Fibroblast of pulmonary artery (primary cell): ENCODE measurements around the gene FKBP11.

Experiments used
- DNase-seq: peaks from one replicate; pipeline ENCODE4 v3.0.0-alpha.2; 2010; ENCODE audit warnings: low read depth
- H3K4me3 ChIP-seq: replicated peaks from 2 replicates; pipeline ENCODE4 v1.5.1; 2011; ENCODE audit warnings: low read depth, mild to moderate bottlenecking, control low read depth, low read length, moderate library complexity
- CTCF ChIP-seq: IDR thresholded peaks from 2 replicates; pipeline ENCODE4 v1.5.1; 2011; ENCODE audit warnings: mild to moderate bottlenecking, control low read depth, low read length, inconsistent platforms; ENCODE audit errors: missing control alignments

Gene FKBP11

GRCh38 chr12:48894271-48894670 lies 31.0 kb downstream of the FKBP11 start:
- DNase-seq: no peak
- TF ChIP-seq CTCF: no peak
- H3K4me3 ChIP-seq: no peak overlapping the region

- H3K4me3 ChIP-seq: peak overlapping the region; percentile 41
- TF ChIP-seq CTCF: peak; percentile 80
- DNase-seq: peak; percentile 77
Measured at GRCh38 chr12:48890657-48891418, 34.5 kb downstream of the FKBP11 start.

- TF ChIP-seq CTCF: no peak
- no peak overlapping the region for H3K4me3 ChIP-seq
- no peak for DNase-seq
Measured at GRCh38 chr12:48889679-48890078, 35.6 kb downstream of the FKBP11 start.

GRCh38 chr12:48883305-48884161 lies 41.8 kb downstream of the FKBP11 start:
- DNase-seq: peak; percentile 63
- H3K4me3 ChIP-seq: no peak overlapping the region
- TF ChIP-seq CTCF: no peak

GRCh38 chr12:48882972-48883304 lies 42.4 kb downstream of the FKBP11 start:
- H3K4me3 ChIP-seq: no peak overlapping the region
- TF ChIP-seq CTCF: no peak
- DNase-seq: no peak

- peak; percentile 68 for DNase-seq
- no peak for TF ChIP-seq CTCF
- peak overlapping the region; percentile 38 for H3K4me3 ChIP-seq
Measured at GRCh38 chr12:48882315-48882687, 43.0 kb downstream of the FKBP11 start.
